HEK293T (cell line): Measurements from ENCODE around the gene IRF8.

ENCODE experiments used
- BHLHE40 ChIP-seq: fragments of 450-650 bp; IDR thresholded peaks from 2 replicates; pipeline ENCODE4 v1.6.1; 2016; ENCODE audit warnings: mild to moderate bottlenecking, moderate library complexity, borderline replicate concordance
- FOXM1 ChIP-seq: fragments of 450-650 bp; IDR thresholded peaks from 2 replicates; pipeline ENCODE4 v1.6.1; 2017; ENCODE audit warnings: mild to moderate bottlenecking, borderline replicate concordance
- SP1 ChIP-seq: fragments of 450-650 bp; IDR thresholded peaks from 2 replicates; pipeline ENCODE4 v1.6.1; 2017
- ZNF384 ChIP-seq: fragments of 450-650 bp; IDR thresholded peaks from 2 replicates; pipeline ENCODE4 v1.6.1; 2016

DNA sequence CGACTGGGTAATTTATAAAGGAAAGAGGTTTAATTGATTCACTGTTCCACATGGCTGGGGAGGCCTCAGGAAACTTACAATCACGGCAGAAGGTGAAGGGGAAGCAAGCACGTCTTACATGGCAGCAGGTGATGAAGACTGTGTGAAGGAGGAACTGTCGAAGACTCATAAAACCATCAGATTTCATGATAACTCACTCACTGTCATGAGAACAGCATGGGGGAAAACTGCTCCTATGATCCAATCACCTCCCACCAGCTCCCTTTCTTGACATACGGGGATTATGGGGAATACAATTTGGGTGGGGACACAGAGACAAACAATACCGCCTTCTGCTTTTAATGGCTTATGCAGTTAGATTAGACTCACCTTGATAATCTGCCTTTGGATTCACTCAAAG is 19.4 kb upstream of the IRF8 start:
- TF ChIP-seq FOXM1 (no peak), SP1 (no peak), ZNF384 (no peak), BHLHE40 (no peak)
